Esophagus muscularis mucosa (tissue), 3 donors: Measurements from ENCODE around the gene ZNF787.

Experiments
- POLR2A ChIP-seq: fragments of 450-650 bp; IDR thresholded peaks from one replicate; pipeline ENCODE4 v1.6.1; 2017; ENCODE audit warnings: antibody characterized with exemption, moderate library complexity, mild to moderate bottlenecking, low read depth
- POLR2AphosphoS5 ChIP-seq, 2 donors: sonication (generic); formaldehyde crosslinking; IDR thresholded peaks; one replicate each; pipeline ENCODE4 v1.6.1; 2017; ENCODE audit warnings: antibody characterized with exemption in 2 of 2
- TF ChIP-seq, protein P1 (sequence below), 3 experiments: fragments of 200-600 bp in 2 of 3; fragments of 450-650 bp in 1 of 3; sonication (generic) in 2 of 3; IDR thresholded peaks; one replicate each; pipeline ENCODE4 v1.5.1; 2017 to 2019; ENCODE audit warnings: antibody characterized with exemption in 3 of 3, mild to moderate bottlenecking in 2 of 3, moderate library complexity in 1 of 3

DNA sequence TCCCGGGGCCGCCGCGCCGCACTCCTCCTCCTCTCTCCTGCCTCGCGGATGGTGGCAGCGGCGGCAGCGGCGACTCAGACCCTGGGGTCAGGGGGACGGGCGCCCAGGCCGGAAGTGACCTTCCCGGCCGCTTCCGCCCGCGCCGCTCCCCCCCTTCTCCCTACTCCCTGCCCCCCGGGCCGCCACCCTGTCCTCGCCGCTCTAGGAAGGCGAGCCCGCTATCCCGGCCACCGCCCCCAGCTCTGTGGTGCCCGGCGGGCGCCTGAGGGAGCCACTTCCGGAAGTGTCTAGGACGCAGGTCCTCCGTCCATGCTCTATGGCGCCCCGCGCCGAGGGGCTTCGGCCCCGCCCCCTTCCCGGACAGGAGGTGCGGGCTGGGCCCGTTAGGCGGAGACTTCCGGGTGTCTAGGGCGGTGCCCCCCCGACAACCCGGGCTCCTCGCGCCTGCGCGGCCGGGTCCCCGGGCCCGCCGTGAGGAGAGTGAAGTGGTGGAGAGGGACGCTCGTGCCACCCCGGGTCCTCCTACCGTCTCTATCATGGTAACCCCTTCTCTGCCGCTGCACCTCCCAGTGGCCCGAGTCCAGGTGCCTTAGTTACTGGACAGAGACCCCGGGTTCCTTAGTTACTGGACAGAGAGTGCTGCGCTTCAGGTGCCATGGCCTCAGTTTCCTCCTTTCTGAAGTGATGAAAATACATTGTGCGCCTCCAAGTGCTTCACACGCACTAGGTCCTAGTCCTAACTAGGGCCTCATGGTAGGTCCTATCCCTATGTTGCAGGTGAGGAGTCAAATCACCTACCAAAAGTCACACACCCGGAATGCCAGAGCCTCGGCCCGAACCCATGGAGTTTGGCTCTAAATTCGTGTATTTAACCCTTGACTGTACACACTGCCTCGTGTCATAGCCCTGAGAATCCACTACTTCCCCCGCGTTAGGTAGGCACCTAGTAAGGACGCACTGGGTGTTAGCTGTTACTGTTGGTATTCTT is at the start of gene ZNF787:
- TF ChIP-seq POLR2A (peak; percentile 59), POLR2AphosphoS5 (IDR thresholded peaks at IDR 0.05) (peak; percentile 81 to 87)
- TF ChIP-seq, protein P1, sequence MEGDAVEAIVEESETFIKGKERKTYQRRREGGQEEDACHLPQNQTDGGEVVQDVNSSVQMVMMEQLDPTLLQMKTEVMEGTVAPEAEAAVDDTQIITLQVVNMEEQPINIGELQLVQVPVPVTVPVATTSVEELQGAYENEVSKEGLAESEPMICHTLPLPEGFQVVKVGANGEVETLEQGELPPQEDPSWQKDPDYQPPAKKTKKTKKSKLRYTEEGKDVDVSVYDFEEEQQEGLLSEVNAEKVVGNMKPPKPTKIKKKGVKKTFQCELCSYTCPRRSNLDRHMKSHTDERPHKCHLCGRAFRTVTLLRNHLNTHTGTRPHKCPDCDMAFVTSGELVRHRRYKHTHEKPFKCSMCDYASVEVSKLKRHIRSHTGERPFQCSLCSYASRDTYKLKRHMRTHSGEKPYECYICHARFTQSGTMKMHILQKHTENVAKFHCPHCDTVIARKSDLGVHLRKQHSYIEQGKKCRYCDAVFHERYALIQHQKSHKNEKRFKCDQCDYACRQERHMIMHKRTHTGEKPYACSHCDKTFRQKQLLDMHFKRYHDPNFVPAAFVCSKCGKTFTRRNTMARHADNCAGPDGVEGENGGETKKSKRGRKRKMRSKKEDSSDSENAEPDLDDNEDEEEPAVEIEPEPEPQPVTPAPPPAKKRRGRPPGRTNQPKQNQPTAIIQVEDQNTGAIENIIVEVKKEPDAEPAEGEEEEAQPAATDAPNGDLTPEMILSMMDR (IDR thresholded peaks at IDR 0.05), result peak in 1 of 3 experiments; percentile 36
